GM18858 (cell line): ENCODE results near the gene RGS1.

Experiments used
- ATAC-seq: cut with Tn5 transposase; IDR thresholded peaks from one replicate; pipeline ENCODE4 v1.9.1; 2021; ENCODE audit not compliant: unreplicated experiment

RGS1 gene

GRCh38 chr1:192580351-192580962 lies 4.9 kb downstream of the RGS1 start:
- ATAC-seq, result peak; percentile 17

- no peak for ATAC-seq
Measured at GRCh38 chr1:192581131-192581927, 5.8 kb downstream of the RGS1 start.

GRCh38 chr1:192584866-192585265 lies 9.3 kb downstream of the RGS1 start:
- ATAC-seq, result no peak

GRCh38 chr1:192587386-192588266 lies 12.1 kb downstream of the RGS1 start:
- no peak for ATAC-seq

GRCh38 chr1:192588546-192588945 lies 13.0 kb downstream of the RGS1 start:
- ATAC-seq, result no peak

GRCh38 chr1:192589813-192590212 lies 14.2 kb downstream of the RGS1 start:
- ATAC-seq, result no peak

- ATAC-seq, result no peak
Measured at GRCh38 chr1:192592517-192592916, 16.9 kb downstream of the RGS1 start.

- no peak for ATAC-seq
Measured at GRCh38 chr1:192592981-192593708, 17.6 kb downstream of the RGS1 start.

GRCh38 chr1:192595299-192595698 lies 19.7 kb downstream of the RGS1 start:
- no peak for ATAC-seq

- no peak for ATAC-seq
Measured at GRCh38 chr1:192598589-192598988, 23.0 kb downstream of the RGS1 start.

GRCh38 chr1:192600275-192600674 lies 24.7 kb downstream of the RGS1 start:
- ATAC-seq, result no peak

- peak; percentile 41 for ATAC-seq
Measured at GRCh38 chr1:192601143-192601542, 25.6 kb downstream of the RGS1 start.

- peak; percentile 34 for ATAC-seq
Measured at GRCh38 chr1:192601567-192601966, 26.0 kb downstream of the RGS1 start.

GRCh38 chr1:192602757-192603156 lies 27.2 kb downstream of the RGS1 start:
- no peak for ATAC-seq

GRCh38 chr1:192603218-192603787 lies 27.7 kb downstream of the RGS1 start:
- ATAC-seq, result no peak

GRCh38 chr1:192604979-192605620 lies 29.5 kb downstream of the RGS1 start:
- peak; percentile 31 for ATAC-seq

- no peak for ATAC-seq
Measured at GRCh38 chr1:192608671-192609070, 33.1 kb downstream of the RGS1 start.

GRCh38 chr1:192609110-192610079 lies 33.8 kb downstream of the RGS1 start:
- peak; percentile 99 for ATAC-seq
